IPS DF 4.7 (cell line): ENCODE data around the gene SMPD4.
"Not testable (repeated sequence)": the region's sequence is repeated elsewhere in the genome, so short reads cannot be mapped to it uniquely, and the experiment has no call there.

Experiments used
- DNase-seq: peaks from one replicate; pipeline ENCODE4 v3.0.0-alpha.2; 2013; ENCODE audit warnings: low spot score; ENCODE audit errors: extremely low read depth

The SMPD4 gene

DNA sequence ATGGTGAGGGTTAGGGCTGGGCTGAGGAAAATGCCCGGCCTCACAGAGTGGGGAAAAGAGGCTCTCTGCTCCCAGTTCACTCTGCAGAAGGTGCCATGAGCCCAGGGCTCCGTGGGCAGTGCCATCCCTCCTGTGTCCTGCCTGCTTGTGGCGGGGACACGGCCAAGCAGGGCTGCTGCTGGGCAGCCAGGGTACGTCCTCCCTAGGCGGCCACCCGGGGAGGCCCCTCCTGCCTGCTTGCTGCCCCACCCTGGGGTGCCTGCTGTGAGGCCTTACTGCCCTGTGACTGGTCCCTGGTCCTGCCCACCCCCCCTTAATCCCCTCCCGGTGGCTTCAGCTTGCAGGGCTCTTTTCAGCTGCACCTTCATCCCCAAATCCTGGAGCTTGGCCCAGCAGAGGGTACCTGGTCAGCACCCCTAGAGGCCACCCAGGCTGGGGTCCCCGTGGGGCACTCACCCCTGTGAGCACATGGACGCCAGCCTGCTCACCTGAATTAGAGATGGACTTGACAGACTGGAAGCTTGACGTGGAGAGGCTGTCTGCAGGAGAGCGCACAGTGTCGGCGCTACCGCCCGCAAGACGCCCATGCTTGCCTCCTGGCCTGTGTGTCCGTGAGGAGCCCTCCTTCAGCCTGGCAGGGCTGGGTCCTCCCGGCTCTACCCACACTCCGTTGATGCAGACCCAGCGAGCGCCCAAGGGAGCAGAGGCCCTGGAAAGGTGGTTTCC lies 39.6 kb downstream of the SMPD4 start:
- not testable (repeated sequence) for DNase-seq

DNA sequence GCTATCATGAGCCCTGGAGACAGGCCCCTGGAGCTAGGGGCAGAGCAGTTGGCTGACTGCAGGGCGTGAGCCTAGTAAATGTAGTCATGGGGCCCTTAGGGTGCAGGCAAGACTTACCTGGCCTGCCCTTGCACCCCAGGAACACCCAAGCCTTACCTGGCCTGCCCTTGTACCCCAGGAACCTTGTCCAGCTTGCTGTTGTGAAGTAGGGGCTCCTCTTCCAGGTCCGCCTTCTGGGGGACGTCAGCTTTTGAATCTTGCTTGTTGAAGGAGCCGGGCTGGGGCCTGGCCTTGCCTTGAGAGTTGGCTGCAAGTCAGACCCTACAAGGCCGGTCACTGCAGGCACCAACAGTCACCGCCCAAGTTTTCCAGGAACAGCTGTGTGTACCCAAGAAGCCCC lies 40.4 kb downstream of the SMPD4 start:
- not testable (repeated sequence) for DNase-seq

DNA sequence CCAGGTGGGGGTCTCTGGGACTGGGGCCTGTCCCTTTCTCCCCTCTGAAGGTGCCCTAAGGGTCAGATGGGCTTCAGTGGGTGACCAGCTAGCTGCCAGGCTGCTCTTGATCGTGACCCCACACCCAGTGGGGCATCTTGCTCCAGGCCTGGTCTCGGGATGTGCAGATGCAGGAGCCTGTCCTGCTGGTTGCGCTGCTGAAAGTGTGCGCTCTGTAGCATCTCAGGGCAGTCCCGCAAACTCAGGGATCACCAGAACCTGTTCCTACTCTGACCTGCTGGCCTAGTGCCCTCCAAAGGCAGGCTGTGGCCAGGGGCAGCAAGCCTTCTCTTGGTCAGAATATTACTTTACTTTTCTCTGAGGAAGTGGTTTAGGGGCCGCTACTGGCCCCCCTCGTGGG lies 40.9 kb downstream of the SMPD4 start:
- not testable (repeated sequence) for DNase-seq

DNA sequence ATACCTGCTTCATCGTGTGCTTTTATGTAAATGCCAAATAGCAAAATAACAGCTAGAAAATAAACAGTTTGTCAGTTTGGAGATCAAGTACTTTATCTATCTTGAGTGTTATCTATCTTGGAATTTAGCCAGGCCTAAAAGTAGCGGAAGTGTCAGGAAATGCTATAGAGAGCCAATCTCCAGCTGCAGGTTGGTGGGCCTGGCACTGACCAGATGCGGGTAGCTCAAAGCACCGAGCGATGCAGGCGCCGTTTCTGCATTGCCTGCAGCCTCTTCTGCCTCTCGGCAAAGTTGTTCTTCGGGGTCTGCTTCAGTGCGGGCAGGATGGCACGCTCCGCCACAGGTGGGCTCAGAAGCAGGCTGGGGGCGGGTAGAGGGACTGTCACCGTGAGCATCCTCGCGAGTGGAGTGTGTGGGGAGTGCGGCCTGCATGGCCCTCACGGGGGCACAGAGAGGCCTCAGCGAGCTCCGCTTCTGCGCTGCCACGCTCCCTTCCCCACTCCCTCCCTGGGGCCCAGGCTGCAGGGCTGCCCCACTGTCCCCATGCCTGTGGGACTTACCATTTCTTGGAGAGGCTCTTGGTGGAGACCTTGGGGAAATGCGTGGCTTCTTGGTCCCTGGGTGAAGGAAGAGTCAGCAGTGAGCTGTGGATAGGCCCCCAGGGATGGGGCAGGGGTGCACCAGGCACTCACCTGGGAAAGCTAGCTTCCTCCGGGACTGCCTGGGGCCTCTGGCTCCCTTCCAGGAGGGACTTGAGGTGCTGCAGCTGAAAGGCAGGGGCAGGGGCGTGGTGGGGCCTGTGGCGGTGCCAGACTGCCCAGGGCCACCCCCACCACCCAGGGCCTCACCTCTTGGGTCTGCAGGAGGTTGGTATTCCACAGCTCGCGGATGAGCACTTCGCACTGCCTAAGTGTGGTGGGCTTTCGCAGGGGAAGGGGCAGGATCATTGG lies 41.8 kb downstream of the SMPD4 start:
- not testable (repeated sequence) for DNase-seq

DNA sequence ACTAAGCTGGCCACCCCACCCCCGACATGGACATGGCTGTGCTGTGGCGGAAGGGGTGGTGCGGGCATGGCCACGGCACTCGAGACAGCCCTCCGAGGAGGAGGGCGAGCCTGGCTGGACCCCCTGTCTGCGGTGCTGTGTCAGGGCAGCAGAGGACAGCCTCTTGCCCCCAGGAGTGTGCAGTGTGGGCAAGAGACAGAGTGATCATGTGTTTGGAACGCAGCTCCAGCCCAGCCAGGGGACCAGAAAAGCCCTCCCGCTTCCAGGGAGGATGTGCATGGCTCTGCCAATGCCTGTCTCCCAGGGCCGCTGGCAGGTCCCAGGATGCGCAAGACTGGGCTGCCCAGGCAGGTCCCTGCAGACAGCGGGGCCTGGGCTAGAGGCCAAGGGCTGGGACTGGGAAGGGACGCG lies 42.6 kb downstream of the SMPD4 start:
- DNase-seq: not testable (repeated sequence)

DNA sequence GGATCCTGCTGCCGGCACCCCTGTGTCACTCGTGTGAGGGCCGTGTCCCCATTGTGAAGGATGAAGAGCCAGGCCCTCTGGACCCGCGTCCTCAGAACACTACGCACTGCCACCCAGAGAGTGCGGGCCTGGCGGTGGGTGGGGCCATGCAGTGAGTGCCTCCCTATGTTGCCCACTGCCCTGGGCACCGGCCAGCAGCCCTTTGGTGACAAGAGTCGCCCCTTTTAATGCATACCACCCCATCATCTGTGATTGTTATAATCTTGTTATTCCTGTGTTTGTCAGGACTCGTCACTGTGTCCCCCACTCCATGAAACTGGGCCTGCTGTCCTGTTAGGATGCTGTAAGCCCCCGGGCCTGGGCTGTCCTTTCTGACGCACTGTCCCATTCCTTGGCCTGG lies 43.1 kb downstream of the SMPD4 start:
- not testable (repeated sequence) for DNase-seq

DNA sequence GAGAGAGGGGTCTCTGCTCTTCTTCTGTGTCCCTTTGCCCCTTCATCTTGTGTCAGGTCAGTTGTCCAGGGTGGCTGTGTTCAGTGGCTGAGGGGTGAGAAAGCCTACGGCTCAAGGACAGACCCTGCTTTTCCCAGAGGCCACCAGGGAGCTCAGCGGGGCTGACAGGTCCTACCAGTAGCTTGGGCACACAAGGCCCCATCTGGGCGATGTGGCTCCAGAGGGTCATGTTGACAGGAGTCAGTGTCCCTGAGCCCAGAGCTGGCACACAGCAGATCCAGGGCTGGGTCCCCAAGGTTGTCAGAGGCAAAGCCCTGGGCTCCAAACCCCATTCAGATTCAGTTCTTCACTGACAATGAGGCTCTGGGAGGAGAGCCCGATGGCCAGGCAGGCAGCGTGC lies 44.3 kb downstream of the SMPD4 start:
- not testable (repeated sequence) for DNase-seq

DNA sequence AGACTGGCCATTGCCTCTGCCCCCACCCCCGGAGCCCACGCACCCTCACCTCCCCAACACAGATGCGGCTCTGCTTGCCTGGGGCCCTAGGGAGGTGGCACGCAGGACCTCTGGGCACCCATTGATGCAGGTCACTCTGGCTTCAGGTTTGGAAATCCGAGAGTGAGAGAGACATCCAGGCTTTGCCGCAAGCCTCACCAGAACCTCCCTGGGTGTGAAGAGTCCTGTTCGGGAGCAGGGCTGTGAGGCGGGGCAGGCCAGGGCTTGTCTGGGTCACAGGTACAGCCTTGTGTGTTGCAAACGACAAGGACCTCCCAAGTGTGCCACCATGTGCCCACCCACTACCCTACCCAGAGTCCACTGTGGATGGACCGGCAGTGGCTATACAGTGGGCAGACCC lies 44.9 kb downstream of the SMPD4 start:
- not testable (repeated sequence) for DNase-seq

DNA sequence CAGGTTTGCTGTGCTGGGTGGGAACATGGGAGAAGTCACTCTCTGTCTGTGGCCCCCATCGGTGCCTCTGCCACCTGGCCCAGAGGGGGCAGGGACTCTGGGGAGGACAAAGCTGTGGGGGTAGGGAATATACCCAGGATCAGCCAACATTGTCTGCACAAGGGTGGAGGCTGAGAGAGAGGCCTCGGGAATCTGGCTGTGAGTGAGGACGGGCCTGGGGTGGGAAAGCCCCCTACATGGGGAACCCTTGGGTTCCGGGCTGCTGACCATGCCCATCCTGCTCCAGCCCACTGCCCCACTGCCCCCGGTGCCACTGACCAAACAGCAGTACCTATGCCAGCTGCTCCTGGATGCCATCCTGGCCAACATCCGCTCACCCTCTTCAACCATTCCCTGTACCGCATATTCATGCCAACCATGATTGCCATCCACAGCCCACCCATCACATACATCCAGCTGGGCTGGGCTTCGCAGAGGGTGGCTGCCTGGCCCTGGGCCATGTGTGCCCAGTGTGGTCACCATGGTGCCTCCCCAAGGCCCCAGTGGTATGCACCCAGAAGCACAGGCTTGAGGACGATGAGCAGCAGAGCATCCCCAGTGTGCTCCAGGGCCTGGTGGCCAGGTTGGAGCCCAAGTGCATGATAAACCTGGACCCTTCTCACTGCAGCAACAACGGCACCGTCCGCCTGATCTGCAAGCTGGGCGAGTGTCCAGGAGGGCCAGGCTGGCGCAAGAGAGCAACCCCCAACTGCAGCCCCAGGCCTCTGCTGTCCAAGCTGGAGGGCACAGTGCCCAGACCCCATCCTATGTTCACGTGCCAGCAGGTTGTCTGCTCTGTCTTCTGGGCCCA lies 45.5 kb downstream of the SMPD4 start:
- DNase-seq: no peak

DNA sequence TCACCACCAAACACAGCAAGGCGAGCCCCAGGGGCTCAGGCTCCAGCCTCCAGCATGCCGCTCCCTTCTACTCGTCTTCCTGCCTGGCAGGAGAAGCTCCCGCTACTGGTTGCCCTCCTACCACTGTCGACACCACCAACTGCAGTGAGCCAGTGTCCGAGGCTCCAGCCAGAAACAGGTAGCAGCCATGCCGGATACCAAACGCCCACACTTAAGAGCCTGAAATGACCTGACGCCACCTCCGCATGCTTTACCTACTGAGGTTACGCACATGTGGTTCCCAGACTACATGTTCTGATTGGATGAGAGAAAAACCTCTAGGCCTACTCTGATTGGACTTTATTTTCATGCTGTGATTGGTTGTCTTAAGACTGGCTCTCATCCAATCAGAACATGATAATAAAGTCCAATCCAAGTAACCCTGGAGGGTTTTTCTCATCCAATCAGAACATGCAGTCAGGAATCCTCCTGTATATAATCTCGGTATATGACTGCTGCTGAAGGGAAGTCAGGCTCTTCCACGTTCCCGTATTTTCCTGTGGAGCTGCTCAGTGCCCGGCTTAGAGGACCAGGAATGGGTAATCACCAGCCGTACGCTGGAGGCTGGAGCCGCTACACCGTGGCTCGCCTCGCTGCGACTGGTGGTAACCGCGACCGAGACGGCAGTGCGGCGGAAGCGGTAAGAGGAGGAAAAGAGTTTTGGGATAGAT lies 52.1 kb downstream of the SMPD4 start, which contains the start of gene POTEF:
Gene POTEF (minus strand): TSS at position 103 of the 710 bp plus-strand sequence. CDS start 8,707 bp downstream, outside the sequence.
- not testable (repeated sequence) for DNase-seq

DNA sequence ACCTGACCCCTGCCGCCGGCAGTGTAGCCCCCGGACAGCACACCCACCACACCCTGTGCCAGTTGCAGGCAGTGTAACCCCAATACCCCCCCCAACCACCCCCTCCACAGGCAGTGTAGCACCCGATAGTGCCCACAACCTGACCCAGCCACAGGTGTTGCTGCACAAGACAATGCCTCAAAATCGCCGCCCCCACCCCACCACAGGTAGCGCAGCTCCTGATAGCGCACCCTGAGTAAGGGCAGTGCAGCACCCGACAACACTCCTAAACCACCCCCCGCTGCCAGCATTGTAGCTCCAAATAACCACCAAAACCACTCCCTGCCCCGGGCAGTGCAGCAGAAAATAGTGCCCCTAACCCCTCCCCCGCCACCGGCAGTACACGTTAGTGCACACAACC lies 52.9 kb downstream of the SMPD4 start:
- DNase-seq: not testable (repeated sequence)

DNA sequence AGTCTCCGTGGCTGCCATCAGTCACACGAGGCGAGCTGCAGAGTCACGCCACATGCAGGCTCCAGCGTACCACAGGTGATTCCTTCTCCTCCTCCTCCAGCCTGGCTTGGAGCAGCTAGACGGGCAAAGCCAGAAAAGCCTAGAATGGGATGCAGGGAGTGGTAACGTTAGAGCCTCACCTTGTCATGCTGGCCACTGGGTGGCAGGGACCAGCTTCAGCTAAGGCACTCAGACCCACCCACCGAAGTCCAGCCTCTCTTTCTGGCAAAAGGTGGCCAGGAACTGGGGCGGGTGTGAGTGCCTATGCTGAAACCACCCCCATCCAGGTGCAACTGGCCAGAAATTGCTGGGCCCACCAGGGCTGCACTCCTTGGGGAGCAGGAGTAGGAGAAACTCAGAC lies 53.7 kb downstream of the SMPD4 start:
- not testable (repeated sequence) for DNase-seq

DNA sequence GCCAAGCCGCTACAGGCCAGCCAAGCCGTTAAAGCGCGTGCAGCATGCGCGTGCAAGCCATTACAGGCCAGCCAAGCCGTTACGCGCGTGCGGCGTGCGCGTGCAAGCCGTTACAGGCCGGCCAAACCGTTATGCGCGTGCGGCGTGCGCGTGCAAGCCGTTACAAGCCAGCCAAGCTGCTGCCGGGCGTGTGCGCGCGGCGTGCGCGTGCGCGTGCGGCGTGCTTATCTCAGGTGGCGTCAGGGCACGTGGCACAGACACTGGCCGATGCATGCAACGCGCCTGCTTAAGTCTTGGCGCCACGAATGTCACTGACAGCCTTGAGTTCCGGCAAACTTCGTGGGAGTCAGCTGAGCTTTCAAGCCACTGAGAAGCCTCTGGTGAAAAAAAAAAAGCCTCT lies 60.5 kb downstream of the SMPD4 start:
- not testable (repeated sequence) for DNase-seq

DNA sequence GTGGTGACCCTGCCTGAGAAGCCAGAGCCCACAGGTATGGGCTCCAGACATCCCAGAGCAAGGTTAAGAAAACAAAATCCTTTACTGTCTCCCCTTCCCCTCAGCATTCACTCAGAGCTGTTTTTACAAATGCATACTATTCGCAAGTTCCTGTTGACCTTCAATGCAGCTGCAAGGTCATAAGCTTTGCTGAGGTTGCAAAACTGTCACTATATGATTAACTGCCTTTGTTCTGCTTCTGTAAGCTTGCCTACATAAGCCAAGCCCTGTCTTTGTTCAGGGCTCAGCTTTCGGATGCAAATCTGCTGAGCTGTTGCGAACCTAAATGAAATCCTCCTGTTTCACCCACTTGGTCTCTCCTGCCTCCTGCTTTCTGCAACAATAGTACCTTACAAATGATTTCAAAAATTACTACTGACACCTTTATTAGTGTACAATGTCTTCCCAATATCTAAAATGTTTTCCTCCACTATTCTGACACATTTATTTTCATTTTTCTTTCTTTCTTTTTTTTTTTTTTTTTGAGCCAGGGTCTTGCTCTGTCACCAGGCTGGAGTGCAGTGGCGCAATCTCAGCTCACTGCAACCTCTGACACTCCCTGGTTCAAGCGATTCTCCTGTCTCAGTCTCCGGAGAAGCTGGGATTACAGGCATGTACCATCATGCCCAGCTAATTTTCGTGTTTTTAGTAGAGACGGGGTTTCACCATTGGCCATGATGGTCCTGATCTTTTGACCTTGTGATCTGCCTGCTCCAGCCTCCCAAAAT lies 78.6 kb downstream of the SMPD4 start:
- not testable (repeated sequence) for DNase-seq
